NCI-H187 treated with DMSO at 0.1 percent for 48 hours (cell line): Measurements from ENCODE around the gene ERP44.

Source experiments
- DNase-seq: peaks from one replicate; lab custom pipeline; 2025; lab: John Stamatoyannopoulos, UW

The ERP44 gene

GRCh38 chr9:99936947-99937587 lies 161.7 kb downstream of the ERP44 start:
- DNase-seq: no peak

- no peak for DNase-seq
Observed at GRCh38 chr9:99931155-99931840, 167.5 kb downstream of the ERP44 start.

- DNase-seq: no peak
Observed at GRCh38 chr9:99929652-99930051, 169.1 kb downstream of the ERP44 start.
